SIG-M5 treated with dmso at 0.1 percent for 504 hours (cell line): ENCODE data around the gene IGIP.

ENCODE experiments used
- DNase-seq: peaks from one replicate; lab custom pipeline; 2025; ENCODE audit not compliant: unreplicated experiment; lab: John Stamatoyannopoulos, UW

The IGIP gene

DNA sequence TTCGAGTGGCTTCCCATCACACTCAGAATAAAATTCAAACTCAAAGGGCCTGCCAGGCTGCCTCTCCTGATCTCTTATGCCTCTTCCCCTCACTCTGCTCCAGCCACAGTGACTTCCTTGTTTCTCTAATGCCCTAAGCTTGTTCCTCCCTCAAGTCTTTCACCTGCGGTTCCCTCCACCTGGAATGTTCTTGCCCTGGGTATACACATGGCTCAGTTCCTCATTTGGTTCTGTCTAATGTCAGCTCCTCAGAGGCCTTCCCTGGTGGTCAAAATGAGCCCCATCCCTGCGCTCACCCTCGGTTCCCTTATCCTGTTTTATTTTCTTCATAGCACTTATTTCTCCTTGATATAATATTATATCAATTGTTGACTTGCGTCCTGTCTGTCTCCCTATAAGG lies 36.5 kb downstream of the IGIP start:
- no peak for DNase-seq

DNA sequence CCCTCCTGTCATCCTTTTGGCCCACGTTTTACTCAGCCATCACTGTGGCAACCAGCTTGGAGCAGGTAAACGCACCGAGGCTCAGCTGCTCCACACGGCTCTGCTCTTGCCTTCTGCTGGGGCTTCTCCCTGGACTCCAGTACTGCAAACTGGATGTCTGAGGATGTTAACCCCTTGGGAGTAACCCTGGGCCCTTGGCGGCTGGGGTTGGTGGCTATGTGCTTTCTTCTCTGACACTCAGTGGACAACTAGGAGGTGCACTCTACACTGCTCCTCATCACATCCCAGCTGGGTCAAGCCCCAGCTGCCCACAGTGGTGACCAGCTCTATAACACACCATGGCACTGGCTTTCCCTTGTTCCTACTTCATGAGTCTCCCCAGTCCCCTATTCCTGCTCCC lies 37.0 kb downstream of the IGIP start:
- no peak for DNase-seq

DNA sequence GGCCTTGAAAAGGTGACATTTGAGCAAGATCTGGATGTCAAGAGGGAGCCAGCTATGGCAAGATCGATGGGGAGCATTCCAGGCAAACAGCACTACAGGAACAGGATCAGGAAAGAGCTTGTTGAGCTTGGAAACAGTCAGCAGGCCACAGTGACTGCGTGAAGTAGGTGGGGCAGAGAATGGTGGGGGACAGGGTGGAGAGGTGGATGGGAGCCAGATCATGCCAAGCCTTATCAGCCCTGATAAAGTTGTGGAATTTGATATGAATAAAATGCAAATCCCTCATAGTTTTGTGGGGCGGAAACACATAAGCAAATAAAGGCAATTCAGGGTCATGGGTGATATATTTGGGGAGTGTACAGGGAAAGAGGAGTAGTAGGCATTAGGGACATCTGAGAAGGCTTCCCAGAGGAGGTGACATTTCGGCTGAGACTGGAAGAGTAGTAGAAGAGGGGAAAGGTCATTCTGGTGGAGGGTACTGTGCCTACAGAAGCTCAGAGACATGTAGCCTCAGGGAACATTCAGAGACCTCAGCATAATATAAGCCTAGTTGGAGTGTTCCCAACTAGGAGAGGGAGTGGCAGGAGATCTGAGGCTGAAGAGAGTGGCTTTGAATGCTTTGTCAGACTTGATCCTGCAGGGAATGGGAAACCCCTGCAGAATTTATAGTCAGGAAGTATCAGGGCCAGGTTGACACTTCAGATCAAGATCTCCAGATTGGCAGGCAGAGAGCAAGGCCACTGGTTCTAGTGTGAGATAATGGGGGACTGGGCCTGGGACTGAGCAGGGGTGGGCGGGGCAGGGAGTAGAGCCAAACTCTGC lies 39.6 kb downstream of the IGIP start:
- no peak for DNase-seq

DNA sequence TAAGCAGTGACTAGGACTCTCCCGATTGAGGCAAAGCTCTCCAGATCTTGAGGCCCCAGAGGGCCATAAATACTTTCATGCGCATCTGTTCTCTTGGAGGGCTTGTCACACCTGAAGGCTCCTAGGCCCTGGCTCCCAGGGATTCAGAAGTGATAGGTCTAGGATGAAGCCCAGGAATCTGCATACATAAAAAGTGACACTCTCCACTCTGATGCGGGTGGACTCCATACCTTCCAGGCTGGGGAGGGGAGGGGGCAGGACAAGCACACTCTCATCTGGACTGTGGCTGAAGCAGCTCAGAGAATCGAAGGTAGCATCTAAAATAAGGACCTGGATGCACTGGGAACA lies 40.2 kb downstream of the IGIP start:
- DNase-seq, result no peak

DNA sequence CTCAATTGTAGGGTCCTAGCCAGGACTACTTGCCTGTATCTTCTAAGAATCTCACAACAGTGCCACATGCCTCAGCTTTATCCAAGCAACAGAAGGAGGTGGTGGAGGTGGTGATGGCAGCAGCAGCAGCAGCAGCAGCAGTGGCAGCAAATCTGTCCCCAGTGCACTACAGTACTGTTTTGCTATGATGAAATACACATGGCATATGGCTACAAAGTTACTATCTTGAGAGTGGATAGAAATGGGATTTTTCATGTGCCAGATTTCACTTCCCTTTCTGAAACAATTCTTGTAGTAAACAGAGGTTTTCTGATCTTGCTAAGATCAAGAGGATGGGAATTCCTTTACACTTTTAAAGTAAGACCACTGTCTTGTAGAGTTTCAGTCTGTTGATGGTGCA lies 41.2 kb downstream of the IGIP start:
- peak; percentile 66 for DNase-seq

DNA sequence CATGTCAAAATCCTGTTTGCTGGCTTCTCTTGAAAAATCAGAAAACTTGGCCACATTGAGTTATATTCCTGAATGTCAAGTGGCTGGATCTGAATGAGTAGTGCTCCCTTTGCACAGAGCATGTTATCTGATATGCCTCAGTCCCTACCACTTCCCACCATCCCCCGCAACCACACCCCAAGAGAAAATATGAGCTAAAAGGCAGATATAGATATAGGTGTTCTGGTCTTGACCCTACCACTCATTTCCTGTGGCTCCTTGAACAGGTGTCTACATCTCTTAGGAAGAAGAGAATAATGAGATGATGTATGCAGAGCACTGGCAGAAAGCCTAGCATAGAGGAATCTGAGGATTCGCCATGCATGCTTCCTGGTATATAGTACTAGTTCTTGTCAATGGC lies 42.6 kb downstream of the IGIP start:
- no peak for DNase-seq

DNA sequence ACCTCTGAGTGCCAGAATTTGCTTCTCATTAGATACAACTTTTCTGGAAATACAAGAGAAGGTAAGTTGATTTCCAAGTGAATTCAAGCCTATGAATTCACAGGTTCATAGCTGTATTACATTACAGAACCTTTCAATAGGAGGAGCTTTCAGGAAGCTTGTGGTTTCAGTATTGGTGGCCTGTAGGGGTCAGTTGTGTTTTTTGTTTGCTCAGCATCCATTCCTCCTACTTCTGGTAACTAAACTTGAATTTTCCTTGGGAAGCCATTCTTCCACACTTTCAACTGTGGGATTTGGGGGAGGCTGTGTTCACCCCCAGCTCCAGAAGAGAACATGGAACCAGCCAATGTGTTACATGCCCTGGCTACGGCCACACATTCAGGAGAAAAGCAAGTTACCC lies 43.7 kb downstream of the IGIP start:
- peak; percentile 17 for DNase-seq

DNA sequence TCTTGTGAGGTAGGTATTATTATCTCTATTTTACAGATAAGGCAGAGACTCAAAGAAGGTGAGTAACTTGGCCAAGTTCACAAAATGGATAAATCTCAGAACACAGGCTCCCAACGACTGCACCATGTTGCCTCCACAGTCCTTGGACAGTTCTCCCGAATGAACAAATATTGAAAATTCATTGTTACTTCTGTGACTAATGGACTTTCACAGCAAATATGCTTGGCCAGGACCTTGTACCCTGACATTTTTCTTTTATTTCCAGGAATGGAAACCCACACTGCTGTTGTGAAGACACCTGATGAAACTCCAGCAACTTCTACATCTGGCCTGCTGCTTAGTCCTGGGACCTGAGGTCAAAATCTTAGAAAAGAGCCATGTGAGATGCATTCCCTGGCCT lies 46.7 kb downstream of the IGIP start:
- DNase-seq, result no peak

DNA sequence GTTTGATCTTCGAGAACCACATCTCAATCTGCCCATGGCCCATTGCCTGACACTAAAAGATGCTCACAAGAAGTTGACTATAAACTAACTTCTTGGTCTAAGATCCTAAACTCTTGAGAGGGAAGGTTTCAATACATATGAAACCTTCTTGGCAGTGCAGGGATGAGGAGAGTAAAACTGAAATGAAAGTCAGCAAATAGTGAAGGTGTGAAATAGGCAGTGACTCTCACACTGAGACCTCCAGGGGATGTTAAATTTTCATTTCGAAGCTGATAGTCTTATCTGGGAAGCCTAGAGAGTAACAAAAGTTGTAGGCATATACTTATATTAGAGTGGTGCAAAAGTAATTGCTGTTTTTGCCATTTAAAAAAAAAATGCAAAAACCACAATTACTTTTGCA lies 48.3 kb downstream of the IGIP start:
- DNase-seq, result no peak

DNA sequence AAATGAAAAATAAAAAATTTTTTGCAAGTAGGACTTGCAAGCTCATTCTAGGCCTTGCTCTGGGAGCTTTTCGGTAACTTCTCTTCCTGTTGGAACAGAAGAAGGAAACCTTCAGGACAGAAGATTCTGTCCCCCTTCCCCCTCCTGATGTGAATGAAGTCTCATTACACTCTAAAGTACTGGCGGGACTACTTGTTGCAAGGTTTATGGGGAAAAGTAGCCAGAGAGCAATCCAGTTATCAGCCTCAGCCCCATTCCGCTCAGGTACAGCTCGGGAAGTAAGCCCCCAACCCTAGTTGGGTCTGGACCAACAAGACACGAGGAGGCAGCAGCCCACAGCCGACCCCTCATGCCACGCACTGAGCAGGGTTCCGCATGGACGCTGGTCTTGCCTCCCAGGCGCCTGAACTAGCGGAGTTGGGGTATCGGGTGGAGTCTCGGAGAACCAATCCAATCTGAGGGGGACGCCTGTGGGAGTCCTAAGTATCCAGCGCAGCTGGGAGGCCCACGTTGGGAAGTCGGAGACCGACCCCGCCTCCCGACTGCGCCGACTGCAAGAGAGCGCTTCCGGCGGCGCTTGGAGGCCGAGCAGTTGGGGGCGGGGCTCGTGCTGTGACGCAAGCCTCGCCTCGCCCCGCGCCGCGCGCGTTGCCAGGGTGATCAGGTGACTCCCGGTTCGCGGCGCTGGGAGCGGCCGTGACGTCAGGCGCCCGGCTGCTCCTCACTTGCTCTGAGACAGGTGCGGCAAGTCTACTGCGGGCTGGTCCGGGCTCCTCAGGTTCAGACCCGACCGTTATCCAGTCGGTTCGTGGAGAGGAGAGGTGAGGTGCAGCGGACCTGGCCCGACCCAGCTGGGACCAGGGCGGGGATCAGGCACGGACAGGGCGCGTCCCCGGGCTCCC lies 49.0 kb downstream of the IGIP start, which contains the start of gene CYSTM1:
Gene CYSTM1, plus strand, starts transcription at position 724 of the 902 bp plus-strand sequence. CDS start 19,278 bp downstream, outside the sequence.
- peak; percentile 90 for DNase-seq

DNA sequence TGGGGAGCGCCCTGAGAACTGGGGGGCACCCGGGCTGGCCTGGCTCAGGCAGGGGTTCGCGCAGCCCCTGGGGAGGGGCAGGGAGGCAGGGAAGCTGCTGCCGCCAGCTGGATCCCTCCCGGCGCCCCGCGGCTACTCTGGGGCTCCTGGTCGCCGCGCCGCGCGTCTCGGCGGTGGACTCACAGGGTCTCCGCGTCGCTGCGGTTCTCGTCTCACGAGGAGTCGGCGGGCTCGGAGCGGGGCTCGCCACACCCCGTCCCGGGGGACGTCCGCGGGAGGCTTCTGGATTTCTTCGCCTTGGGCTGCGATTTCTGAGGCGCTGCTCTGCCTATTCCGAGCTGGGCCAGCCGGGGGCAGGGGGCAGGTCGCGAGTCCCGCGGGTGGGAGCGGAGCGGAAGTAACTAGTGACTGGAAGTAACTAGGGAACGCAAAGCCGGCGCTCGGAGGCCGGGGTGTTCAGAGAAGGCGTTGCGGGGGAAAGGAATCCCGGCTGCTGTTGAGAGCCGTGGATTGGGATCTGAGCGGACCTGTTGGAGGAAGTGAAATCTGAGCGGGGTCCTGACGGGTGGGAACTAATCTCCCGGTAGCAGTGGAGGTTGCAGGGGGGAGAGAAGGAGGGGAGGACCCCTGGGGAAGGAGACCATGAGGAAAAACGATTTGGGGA lies 49.8 kb downstream of the IGIP start:
- peak; percentile 74 for DNase-seq

DNA sequence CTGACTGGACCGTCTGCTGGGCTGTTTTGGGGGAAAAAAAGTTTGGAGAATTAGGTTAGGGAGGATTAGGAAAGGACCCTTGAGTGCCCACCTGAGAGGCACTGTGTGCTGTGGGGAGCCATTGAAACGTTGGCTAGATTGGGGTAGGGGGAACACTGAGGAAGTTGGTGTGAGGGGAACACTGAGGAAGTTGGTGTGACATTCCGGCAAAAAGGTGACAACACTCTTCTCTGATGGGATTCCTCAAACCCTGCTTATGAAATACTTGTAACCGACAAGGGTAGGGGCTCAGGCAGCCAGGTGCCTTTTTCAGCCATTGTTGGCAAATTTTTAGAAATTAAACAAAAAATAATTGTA lies 50.3 kb downstream of the IGIP start:
- DNase-seq, result no peak

DNA sequence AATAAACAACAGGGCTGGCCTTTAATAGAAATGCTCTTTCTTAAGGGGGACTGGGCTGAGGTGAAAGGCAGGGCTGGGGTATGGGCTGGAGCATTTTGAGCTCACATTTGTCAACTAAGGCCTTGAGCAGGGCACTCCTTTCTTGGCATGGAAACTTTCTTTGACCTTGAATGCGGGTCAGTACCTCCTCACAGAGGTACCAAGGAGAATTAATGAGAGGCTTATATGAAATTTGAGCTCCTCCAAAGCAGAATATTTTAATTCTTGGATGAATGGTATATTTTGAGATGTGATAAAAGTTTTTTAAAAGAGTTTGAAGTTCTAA lies 52.3 kb downstream of the IGIP start:
- DNase-seq, result no peak

DNA sequence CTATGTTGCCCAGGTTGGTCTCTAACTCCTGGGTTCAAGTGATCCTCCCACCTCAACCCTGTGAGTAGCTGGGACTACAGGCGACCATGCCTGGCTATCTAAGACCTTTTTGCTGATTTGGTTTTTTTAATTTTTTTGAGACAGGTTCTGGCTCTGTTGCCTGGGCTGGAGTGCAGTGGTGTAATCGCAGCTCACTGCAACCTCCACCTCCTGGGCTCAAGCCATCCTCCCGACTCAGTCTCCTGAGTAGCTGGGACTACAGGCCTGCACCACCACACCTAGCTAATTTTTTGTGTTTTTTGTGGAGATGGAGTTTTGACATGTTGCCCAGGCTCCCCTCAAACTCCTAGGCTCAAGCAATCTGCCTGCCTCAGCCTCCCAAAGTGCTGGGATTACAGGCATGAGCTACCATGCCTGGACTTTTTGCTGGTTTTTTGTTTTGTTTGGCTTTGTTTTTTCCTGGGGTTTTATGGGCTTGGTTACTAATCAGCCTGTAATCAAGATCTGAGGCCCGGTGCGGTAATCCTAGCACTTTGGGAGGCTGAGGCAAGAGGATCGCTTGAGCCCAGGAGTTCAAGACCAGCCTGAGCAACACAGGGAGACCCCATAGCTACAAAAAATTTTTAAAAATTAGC lies 52.9 kb downstream of the IGIP start:
- no peak for DNase-seq
